ENCODE results near the gene SPRYD3.

DNA sequence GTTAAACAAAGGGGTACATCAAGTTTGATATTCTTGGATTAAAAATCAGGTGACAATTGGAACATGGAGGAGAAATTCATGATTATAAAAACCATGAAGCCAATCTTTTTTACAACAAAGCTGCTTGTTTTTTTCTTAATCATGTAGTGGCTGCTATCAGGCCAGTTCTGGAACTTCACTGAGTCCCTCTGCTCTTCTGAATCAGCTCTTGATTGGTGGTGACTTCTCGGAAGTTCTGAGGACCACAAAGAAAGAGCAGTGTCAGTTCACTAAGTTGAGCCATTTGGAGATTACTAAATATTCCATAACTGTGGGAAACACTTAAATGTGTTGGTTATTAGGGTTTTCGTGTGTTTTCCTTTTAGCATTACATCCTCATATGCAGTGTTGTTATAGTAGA, 64.5 kb downstream of the SPRYD3 start:
- TF ChIP-seq, protein P1, sequence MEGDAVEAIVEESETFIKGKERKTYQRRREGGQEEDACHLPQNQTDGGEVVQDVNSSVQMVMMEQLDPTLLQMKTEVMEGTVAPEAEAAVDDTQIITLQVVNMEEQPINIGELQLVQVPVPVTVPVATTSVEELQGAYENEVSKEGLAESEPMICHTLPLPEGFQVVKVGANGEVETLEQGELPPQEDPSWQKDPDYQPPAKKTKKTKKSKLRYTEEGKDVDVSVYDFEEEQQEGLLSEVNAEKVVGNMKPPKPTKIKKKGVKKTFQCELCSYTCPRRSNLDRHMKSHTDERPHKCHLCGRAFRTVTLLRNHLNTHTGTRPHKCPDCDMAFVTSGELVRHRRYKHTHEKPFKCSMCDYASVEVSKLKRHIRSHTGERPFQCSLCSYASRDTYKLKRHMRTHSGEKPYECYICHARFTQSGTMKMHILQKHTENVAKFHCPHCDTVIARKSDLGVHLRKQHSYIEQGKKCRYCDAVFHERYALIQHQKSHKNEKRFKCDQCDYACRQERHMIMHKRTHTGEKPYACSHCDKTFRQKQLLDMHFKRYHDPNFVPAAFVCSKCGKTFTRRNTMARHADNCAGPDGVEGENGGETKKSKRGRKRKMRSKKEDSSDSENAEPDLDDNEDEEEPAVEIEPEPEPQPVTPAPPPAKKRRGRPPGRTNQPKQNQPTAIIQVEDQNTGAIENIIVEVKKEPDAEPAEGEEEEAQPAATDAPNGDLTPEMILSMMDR (IDR thresholded peaks at IDR 0.05), result no peak
- no peak for TF ChIP-seq EZH2 (IDR thresholded peaks at IDR 0.05)
